Ovary (tissue), 3 donors: ENCODE measurements around the gene KYNU.

ENCODE experiments used
- EP300 ChIP-seq: sonication (generic); formaldehyde crosslinking; IDR thresholded peaks from one replicate; pipeline ENCODE4 v1.6.1; 2017; ENCODE audit warnings: antibody characterized with exemption
- TF ChIP-seq, protein P1 (sequence below), 3 donors: fragments of 450-650 bp in 2 of 3; fragments of 200-600 bp in 1 of 3; IDR thresholded peaks; one replicate each; pipeline versions ENCODE4 v1.5.1 to v1.8.0; 2016 to 2022; ENCODE audit warnings: antibody characterized with exemption in 3 of 3, mild to moderate bottlenecking in 1 of 3
- donor health status: DM: no; HTN: no; CAD: no.

GRCh38 chr2:143087033-143087432 lies 209.6 kb downstream of the KYNU start:
- TF ChIP-seq EP300: no peak
- TF ChIP-seq, protein P1, sequence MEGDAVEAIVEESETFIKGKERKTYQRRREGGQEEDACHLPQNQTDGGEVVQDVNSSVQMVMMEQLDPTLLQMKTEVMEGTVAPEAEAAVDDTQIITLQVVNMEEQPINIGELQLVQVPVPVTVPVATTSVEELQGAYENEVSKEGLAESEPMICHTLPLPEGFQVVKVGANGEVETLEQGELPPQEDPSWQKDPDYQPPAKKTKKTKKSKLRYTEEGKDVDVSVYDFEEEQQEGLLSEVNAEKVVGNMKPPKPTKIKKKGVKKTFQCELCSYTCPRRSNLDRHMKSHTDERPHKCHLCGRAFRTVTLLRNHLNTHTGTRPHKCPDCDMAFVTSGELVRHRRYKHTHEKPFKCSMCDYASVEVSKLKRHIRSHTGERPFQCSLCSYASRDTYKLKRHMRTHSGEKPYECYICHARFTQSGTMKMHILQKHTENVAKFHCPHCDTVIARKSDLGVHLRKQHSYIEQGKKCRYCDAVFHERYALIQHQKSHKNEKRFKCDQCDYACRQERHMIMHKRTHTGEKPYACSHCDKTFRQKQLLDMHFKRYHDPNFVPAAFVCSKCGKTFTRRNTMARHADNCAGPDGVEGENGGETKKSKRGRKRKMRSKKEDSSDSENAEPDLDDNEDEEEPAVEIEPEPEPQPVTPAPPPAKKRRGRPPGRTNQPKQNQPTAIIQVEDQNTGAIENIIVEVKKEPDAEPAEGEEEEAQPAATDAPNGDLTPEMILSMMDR (IDR thresholded peaks at IDR 0.05): no peak
